ENCODE data around the gene SPDYE2B.
"Not testable (repeated sequence)": the region's sequence is repeated elsewhere in the genome, so short reads cannot be mapped to it uniquely, and the experiment has no call there.

Gene SPDYE2B

GRCh38 chr7:102675545-102675944, 25.4 kb downstream of the SPDYE2B start:
- not testable (repeated sequence) for H3K4me1 Mint-ChIP-seq (ENCODE audit: low read depth); H3K27me3 Mint-ChIP-seq (ENCODE audit: low read depth); H3K36me3 Mint-ChIP-seq (ENCODE audit: low read depth); H3K9me3 Mint-ChIP-seq; H3K27ac Mint-ChIP-seq; H3K4me3 Mint-ChIP-seq

GRCh38 chr7:102680780-102681179, 30.7 kb downstream of the SPDYE2B start:
- H3K4me3 Mint-ChIP-seq = not testable (repeated sequence)

GRCh38 chr7:102682560-102682959, 32.4 kb downstream of the SPDYE2B start:
- H3K27ac Mint-ChIP-seq; H3K9me3 Mint-ChIP-seq; H3K4me1 Mint-ChIP-seq (ENCODE audit: low read depth); H3K4me3 Mint-ChIP-seq; H3K27me3 Mint-ChIP-seq (ENCODE audit: low read depth); H3K36me3 Mint-ChIP-seq (ENCODE audit: low read depth): not testable (repeated sequence)

More at GRCh38 chr7:102680780-102681179, 30.7 kb downstream of the SPDYE2B start:
- not testable (repeated sequence) for H3K36me3 Mint-ChIP-seq (ENCODE audit: low read depth); H3K4me1 Mint-ChIP-seq (ENCODE audit: low read depth); H3K27me3 Mint-ChIP-seq (ENCODE audit: low read depth); H3K9me3 Mint-ChIP-seq; H3K27ac Mint-ChIP-seq

- not testable (repeated sequence) for H3K9me3 Mint-ChIP-seq; H3K4me1 Mint-ChIP-seq (ENCODE audit: low read depth); H3K27me3 Mint-ChIP-seq (ENCODE audit: low read depth); H3K4me3 Mint-ChIP-seq; H3K27ac Mint-ChIP-seq; H3K36me3 Mint-ChIP-seq (ENCODE audit: low read depth)
Measured at GRCh38 chr7:102688299-102689036, 38.3 kb downstream of the SPDYE2B start.

GRCh38 chr7:102689436-102690282, 39.5 kb downstream of the SPDYE2B start:
- not testable (repeated sequence) for H3K27me3 Mint-ChIP-seq (ENCODE audit: low read depth); H3K9me3 Mint-ChIP-seq; H3K4me3 Mint-ChIP-seq; H3K27ac Mint-ChIP-seq; H3K4me1 Mint-ChIP-seq (ENCODE audit: low read depth); H3K36me3 Mint-ChIP-seq (ENCODE audit: low read depth)

- H3K27ac Mint-ChIP-seq; H3K4me1 Mint-ChIP-seq (ENCODE audit: low read depth); H3K9me3 Mint-ChIP-seq: not testable (repeated sequence)
Measured at GRCh38 chr7:102690602-102691001, 40.5 kb downstream of the SPDYE2B start.

GRCh38 chr7:102694008-102694407, 43.9 kb downstream of the SPDYE2B start:
- peaks cover 12% of the 10 kb centered on the region for H3K27me3 Mint-ChIP-seq (ENCODE audit: low read depth)
- not testable (repeated sequence) for H3K9me3 Mint-ChIP-seq; H3K4me3 Mint-ChIP-seq; H3K27ac Mint-ChIP-seq; H3K4me1 Mint-ChIP-seq (ENCODE audit: low read depth); H3K36me3 Mint-ChIP-seq (ENCODE audit: low read depth)

More at GRCh38 chr7:102690602-102691001, 40.5 kb downstream of the SPDYE2B start:
- H3K36me3 Mint-ChIP-seq (ENCODE audit: low read depth); H3K4me3 Mint-ChIP-seq; H3K27me3 Mint-ChIP-seq (ENCODE audit: low read depth): not testable (repeated sequence)

GRCh38 chr7:102695033-102695552, 45.0 kb downstream of the SPDYE2B start:
- not testable (repeated sequence) for H3K27ac Mint-ChIP-seq; H3K36me3 Mint-ChIP-seq (ENCODE audit: low read depth); H3K4me1 Mint-ChIP-seq (ENCODE audit: low read depth); H3K9me3 Mint-ChIP-seq; H3K4me3 Mint-ChIP-seq
- H3K27me3 Mint-ChIP-seq (ENCODE audit: low read depth) = peaks cover 20% of the 10 kb centered on the region

GRCh38 chr7:102696009-102696408, 45.9 kb downstream of the SPDYE2B start:
- H3K36me3 Mint-ChIP-seq (ENCODE audit: low read depth); H3K9me3 Mint-ChIP-seq; H3K27ac Mint-ChIP-seq; H3K4me1 Mint-ChIP-seq (ENCODE audit: low read depth); H3K4me3 Mint-ChIP-seq: not testable (repeated sequence)
- H3K27me3 Mint-ChIP-seq (ENCODE audit: low read depth) = peaks cover 24% of the 10 kb centered on the region

- not testable (repeated sequence) for H3K4me1 Mint-ChIP-seq (ENCODE audit: low read depth); H3K36me3 Mint-ChIP-seq (ENCODE audit: low read depth); H3K27ac Mint-ChIP-seq; H3K4me3 Mint-ChIP-seq; H3K9me3 Mint-ChIP-seq
- H3K27me3 Mint-ChIP-seq (ENCODE audit: low read depth) = peaks cover 26% of the 10 kb centered on the region
Measured at GRCh38 chr7:102697642-102698512, 47.8 kb downstream of the SPDYE2B start.

- not testable (repeated sequence) for H3K4me1 Mint-ChIP-seq (ENCODE audit: low read depth); H3K4me3 Mint-ChIP-seq; H3K36me3 Mint-ChIP-seq (ENCODE audit: low read depth); H3K27ac Mint-ChIP-seq; H3K9me3 Mint-ChIP-seq
- H3K27me3 Mint-ChIP-seq (ENCODE audit: low read depth) = peaks cover 30% of the 10 kb centered on the region
Measured at GRCh38 chr7:102698962-102699750, 49.0 kb downstream of the SPDYE2B start.

Measured in T-helper 1 cell treated with Interleukin-12 subunit alpha and Interleukin-12 subunit beta and Interleukin-4 antibody, amounts not matched to agents 30 μg/mL and 1 μg/mL, for 36 hours (primary cell).